ENCODE measurements around the gene C11orf21. TPM values are rescaled to one million over a fixed set of nuclear protein-coding genes. Genes with fewer than 3 reads are reported as not detected.

The C11orf21 gene
- total RNA-seq, 6 donors from 2014 or later = 2.3 to 20.3 (median 9.5) TPM

DNA sequence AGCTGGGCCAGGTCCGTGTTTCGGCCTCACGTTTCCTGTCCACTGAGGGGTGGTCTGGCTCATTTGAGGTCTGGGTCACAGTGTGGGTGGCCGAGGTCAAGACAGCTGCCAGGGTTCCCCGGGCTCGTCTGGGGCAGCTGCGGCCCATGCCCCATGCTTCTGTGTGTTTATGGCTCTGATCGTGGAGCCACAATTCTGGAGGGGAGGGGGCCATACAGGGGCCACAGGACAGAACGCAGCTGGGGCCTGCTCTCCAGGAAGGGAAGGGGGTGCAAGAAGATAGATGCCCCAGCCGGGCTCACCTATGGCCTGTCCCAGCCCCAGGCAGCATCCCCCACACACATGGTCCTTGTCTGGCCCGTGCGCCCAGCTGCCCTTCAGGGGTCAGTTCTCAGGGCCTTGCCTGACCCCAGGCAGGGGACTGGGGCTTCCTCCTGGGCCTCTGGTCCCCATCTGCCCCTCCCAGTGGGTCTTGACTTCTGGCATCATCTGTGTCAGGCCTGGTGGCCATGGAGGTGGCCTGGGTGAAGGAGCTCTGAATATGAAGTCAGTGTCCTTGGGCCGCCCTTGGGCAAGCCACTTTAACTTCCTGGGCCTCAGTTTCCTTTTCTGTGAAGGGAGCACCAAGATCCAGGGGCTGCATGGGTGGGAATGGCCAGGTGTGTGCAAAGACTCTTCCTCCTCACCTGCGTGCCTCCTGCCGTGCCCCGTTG lies 8.5 kb upstream of the C11orf21 start:
- no peak for TF ChIP-seq EP300 (IDR thresholded peaks at IDR 0.05)
- no peak for TF ChIP-seq POLR2AphosphoS5 (IDR thresholded peaks at IDR 0.05)
- TF ChIP-seq POLR2A (IDR thresholded peaks at IDR 0.05) = no peak
- Histone ChIP-seq H3K4me1 (peaks cover 36 to 58% (median 39%) of the 10 kb centered on the region in 4 donors), H3K36me3 (no peaks in the 10 kb centered on the region), H3K27ac (no peak overlapping the region), H3K9me3 (no peaks in the 10 kb centered on the region), H3K27me3 (no peaks in the 10 kb centered on the region), H3K4me3 (no peak overlapping the region)
- WGBS, 2 donors = 83 to 85% methylated on average over 10 to 16 of the region's 16 CpGs
- DNase-seq = no peak
- no peak for ATAC-seq (ENCODE audit: low FRiP score in 2 of 2)

DNA sequence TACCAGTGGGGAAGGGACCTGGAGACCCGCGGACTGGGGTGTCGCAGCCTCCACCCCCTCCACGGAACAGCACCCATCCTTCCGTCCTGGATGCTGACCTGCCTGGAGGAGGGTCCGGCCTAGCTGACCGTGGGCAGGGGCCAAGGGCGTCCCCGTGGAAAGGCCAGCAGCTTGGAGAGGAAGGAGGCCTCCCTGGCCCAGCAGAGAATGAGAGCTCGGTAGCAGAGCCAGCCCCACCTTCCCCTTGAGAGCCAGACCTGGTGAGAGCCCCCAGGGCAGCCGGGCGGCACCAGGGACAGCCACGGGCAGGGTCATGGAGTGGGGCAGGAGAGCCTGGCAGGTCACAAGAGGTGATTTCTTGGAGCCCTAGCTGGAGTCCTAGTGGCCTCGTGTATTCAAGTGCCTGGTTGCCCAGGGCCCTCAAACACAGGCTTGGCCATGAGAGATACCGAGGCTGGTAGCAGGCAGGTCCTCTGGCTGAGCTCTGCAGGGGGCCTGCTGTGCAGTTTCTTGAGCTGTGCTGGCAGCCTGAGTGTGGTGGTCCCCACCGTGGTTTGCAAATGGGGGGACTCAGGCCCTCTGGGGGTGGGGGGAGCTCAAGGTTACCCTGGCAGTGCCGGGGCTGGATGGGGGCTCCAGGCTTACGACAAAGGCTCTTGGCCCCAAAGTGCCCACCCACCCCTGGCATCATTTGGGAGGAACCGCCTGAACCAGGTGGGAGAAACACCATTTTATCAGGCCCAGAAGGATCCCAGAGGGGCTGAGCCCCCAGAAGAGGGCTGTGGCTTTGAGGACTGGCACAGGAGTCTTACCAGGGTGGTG lies 7.7 kb upstream of the C11orf21 start:
- WGBS, 2 donors = 83 to 90% methylated on average over 1 to 15 of the region's 19 CpGs
- DNase-seq = peak in 1 of 2 donors; percentile 65

GRCh38 chr11:2308713-2309112 lies 7.0 kb upstream of the C11orf21 start:
- TF ChIP-seq POLR2A (IDR thresholded peaks at IDR 0.05) = no peak
- TF ChIP-seq POLR2AphosphoS5 (IDR thresholded peaks at IDR 0.05) = no peak
- TF ChIP-seq, protein P1, sequence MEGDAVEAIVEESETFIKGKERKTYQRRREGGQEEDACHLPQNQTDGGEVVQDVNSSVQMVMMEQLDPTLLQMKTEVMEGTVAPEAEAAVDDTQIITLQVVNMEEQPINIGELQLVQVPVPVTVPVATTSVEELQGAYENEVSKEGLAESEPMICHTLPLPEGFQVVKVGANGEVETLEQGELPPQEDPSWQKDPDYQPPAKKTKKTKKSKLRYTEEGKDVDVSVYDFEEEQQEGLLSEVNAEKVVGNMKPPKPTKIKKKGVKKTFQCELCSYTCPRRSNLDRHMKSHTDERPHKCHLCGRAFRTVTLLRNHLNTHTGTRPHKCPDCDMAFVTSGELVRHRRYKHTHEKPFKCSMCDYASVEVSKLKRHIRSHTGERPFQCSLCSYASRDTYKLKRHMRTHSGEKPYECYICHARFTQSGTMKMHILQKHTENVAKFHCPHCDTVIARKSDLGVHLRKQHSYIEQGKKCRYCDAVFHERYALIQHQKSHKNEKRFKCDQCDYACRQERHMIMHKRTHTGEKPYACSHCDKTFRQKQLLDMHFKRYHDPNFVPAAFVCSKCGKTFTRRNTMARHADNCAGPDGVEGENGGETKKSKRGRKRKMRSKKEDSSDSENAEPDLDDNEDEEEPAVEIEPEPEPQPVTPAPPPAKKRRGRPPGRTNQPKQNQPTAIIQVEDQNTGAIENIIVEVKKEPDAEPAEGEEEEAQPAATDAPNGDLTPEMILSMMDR (IDR thresholded peaks at IDR 0.05) = no peak
- TF ChIP-seq EP300 (IDR thresholded peaks at IDR 0.05) = no peak
- Histone ChIP-seq H3K27ac (peak overlapping the region in 2 of 4 donors; percentile 0 to 33), H3K36me3 (no peaks in the 10 kb centered on the region), H3K4me1 (peaks cover 38 to 59% (median 40%) of the 10 kb centered on the region in 4 donors), H3K9me3 (no peaks in the 10 kb centered on the region), H3K4me3 (no peak overlapping the region), H3K27me3 (no peaks in the 10 kb centered on the region)
- WGBS, 2 donors = 95 to 98% methylated on average over 3 to 4 of the region's 7 CpGs
- no peak for ATAC-seq (ENCODE audit: low FRiP score in 2 of 2)
- DNase-seq = peak in 1 of 2 donors; percentile 40

More for the DNA sequence above, 7.7 kb upstream of the C11orf21 start:
- no peaks in the 10 kb centered on the region for H3K36me3 ChIP-seq
- no peak overlapping the region for H3K4me3 ChIP-seq
- H3K9me3 ChIP-seq = no peaks in the 10 kb centered on the region
- H3K4me1 ChIP-seq = peaks cover 37 to 58% (median 39%) of the 10 kb centered on the region in 4 donors
- no peak for ATAC-seq (ENCODE audit: low FRiP score in 2 of 2)
- TF ChIP-seq, protein P1 (IDR thresholded peaks at IDR 0.05) = no peak
- TF ChIP-seq POLR2AphosphoS5 (IDR thresholded peaks at IDR 0.05) (no peak), POLR2A (IDR thresholded peaks at IDR 0.05) (no peak), EP300 (IDR thresholded peaks at IDR 0.05) (no peak)
- H3K27ac ChIP-seq = peak overlapping the region in 2 of 4 donors; percentile 0 to 33
- no peaks in the 10 kb centered on the region for H3K27me3 ChIP-seq

GRCh38 chr11:2307501-2308331 lies 6.0 kb upstream of the C11orf21 start:
- Histone ChIP-seq H3K9me3 (no peaks in the 10 kb centered on the region), H3K36me3 (no peaks in the 10 kb centered on the region), H3K27me3 (no peaks in the 10 kb centered on the region), H3K4me3 (no peak overlapping the region), H3K27ac (peak overlapping the region in 3 of 4 donors; percentile 80 to 93 (median 90)), H3K4me1 (peaks cover 47 to 69% (median 49%) of the 10 kb centered on the region in 4 donors)
- TF ChIP-seq POLR2A (IDR thresholded peaks at IDR 0.05) (no peak), EP300 (IDR thresholded peaks at IDR 0.05) (no peak), POLR2AphosphoS5 (IDR thresholded peaks at IDR 0.05) (no peak)
- TF ChIP-seq, protein P1 (IDR thresholded peaks at IDR 0.05) = no peak
- ATAC-seq (ENCODE audit: low FRiP score in 2 of 2) (no peak), DNase-seq (peak in 1 of 2 donors; percentile 47)
- 83 to 87% methylated on average over 12 to 22 of the region's 23 CpGs for WGBS, 2 donors

Data from upper lobe of left lung (tissue), 6 donors.